HG02970 (cell line): ENCODE results near the gene TTF1.
A peak's percentile ranks its signal among the peaks of the same experiment; 100 is the strongest.

Experiments
- ATAC-seq: cut with Tn5 transposase; IDR thresholded peaks from one replicate; pipeline ENCODE4 v1.9.1; 2021; ENCODE audit warnings: mild to moderate bottlenecking, moderate library complexity, moderate number of reproducible peaks; ENCODE audit not compliant: unreplicated experiment, low FRiP score

TTF1 gene

GRCh38 chr9:132367613-132368313, 38.9 kb downstream of the TTF1 start:
- ATAC-seq, result no peak

DNA sequence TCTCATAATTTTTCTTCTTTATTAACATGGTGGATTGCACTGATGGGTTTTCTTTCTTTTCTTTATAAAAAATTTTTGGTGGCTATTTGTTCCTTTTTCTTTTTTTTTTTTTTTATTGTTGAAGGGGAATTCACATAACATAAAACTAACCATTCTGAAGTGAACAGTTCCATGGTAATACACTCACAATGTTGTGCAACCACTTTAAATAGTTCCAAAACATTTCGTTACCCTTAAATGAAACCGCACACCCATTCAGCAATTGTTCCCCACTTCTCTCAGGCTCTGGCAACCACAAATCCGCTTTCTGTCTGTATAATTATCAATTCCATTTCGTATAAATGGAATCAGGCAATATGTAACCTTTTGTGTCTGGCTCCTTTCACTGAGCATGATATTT, 40.2 kb downstream of the TTF1 start:
- ATAC-seq, result no peak

- ATAC-seq, result no peak
These were observed 40.7 kb downstream of the TTF1 start for GRCh38 chr9:132365986-132366385.

GRCh38 chr9:132364068-132364467, 42.6 kb downstream of the TTF1 start:
- ATAC-seq, result no peak

DNA sequence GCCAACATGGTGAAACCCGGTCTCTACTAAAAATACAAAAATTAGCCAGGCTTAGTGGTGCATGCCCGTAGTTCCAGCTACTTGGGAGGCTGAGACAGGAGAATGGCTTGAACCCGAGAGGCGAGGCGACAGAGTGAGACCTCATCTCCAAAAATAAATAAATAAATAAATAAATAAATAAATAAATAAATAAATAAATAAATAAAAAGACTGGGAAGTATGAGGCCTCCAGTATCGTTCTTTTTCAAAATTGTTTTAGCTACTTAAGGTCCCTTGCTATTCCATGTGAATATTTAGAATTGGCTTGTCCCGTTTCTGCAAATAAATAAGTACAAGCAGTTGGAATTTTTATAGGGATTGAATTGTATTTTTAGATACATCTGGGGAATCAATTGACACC, 48.9 kb downstream of the TTF1 start:
- ATAC-seq, result no peak

- no peak for ATAC-seq
These were observed 50.2 kb downstream of the TTF1 start for GRCh38 chr9:132356324-132356924.

DNA sequence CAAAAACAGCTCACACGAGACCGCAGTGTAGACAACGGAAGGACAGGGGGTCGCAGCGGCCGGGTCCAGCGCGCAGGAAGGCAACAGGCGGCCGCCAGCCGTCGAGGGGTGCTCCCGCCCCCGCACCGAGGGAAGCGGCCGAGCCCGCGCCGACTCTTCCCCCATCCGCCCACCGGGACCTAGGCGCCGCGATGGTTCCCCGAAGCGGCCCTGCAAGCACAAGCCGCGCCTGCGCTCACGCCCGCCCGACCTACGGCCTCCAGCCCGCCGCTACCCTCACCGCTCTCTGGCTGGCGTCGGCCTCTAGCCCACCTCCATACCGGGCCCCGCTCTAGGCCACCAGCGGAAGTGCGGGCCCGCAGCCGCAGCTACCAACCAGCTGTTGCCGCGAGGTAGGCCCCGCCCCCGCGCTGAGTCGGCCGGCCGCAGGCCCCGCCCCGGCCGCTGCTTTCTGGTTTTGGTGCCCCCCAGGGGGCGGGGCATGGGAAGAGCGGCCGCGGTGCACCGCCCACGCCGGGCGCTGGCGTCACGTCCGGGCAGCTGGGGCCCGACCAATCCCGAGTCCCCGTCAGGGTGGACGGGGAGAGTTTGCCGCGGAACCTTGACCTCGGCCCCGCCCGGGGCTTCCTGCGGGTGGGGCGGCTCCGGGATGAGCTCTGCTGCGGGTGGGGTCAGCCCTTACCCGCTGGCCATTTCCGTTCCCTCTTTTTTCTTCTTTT, 51.8 kb downstream of the TTF1 start, which contains the start of gene SETX:
Gene SETX (minus strand): TSS at position 350 of the 719 bp plus-strand sequence. CDS start 5,558 bp downstream, outside the sequence.
- peak; percentile 88 for ATAC-seq

- ATAC-seq, result no peak
These were observed 55.1 kb downstream of the TTF1 start for GRCh38 chr9:132351404-132352045.

- no peak for ATAC-seq
These were observed 55.8 kb downstream of the TTF1 start for GRCh38 chr9:132350861-132351315.

- no peak for ATAC-seq
These were observed 58.0 kb downstream of the TTF1 start for GRCh38 chr9:132348676-132349075.

DNA sequence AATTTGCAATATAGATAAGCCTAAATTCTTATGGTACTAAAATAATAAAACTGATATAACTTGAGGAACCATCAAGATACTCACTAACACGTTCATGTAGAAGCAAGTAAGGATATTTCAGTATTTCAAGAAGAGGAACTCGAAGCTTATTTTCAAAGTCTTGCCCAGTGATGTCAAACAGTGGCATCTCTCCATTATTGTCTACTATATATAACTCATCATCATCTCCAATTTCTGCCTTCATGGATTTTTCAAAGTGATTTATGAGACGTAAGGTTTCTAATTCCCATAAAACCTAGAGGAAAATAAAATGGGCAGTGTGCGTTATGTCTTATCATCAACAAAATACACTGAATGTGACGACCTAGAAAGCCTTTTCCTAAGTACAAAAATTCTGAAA, 60.5 kb downstream of the TTF1 start:
- no peak for ATAC-seq

GRCh38 chr9:132341177-132341840, 65.3 kb downstream of the TTF1 start:
- ATAC-seq, result no peak

- no peak for ATAC-seq
These were observed 72.3 kb downstream of the TTF1 start for GRCh38 chr9:132334364-132334763.

DNA sequence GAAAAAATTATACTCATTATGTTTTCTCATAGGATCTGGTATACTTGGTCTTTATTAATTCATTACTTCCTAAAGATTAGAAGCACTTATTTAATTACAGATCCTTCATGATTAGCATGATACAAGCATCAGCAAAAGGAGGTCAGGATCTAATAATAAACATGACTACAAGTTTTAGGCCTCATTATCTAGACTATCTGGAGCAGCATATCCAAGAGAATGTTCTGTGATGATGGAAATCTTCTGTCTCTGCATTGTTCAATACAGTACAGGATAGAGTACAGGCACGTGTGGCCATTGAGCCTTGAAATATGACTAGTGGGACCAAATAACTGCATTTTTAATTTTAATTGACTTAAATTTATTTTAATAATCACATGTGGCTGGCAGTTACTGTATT, 73.1 kb downstream of the TTF1 start:
- ATAC-seq, result no peak

DNA sequence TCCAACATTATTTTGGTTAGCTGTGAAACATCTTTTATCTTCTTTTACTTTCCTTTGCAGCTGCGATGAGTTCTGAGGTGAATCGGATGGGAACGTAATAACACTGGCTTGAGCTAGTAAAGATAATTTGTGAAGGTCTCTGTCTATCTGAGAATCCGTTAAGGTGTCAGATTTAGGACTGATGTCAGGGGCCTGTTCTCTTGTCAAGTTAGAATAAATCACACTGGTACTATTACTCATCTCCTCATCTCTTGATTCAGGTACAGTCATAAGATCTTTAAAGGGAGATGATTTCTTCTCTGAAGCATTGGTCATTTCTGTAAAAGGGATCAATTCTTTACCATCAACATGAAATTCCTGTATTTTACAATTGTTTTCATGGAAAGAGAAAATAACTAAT, 78.1 kb downstream of the TTF1 start:
- ATAC-seq, result no peak

DNA sequence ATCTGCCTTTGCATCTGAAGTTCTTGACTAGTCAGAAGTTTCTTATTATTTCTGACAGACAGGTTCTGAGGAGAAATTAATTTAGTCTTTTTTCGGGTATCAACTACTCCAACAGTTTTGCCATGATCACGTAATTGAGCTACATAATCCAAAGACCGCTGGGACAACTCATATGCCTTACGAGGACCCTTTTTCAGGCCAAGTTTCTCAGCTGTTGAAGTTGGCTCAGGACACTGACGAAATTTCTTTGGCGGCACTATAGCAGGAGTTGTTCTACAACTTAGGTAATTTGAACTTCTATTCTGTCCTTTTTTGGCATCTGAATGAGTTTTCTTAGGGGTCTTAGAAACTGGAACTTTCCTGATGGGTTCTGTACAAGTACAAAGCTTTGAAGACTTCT, 79.1 kb downstream of the TTF1 start:
- ATAC-seq, result no peak
